HepG2 (cell line): ENCODE measurements around the gene ARFGAP1. TPM values are rescaled to one million over a fixed set of nuclear protein-coding genes. Genes with fewer than 3 reads are reported as not detected.

ENCODE experiments used
- ATAC-seq: fragments of 200-7000 bp; cut with Tn5 transposase; 3 replicates; pipeline ENCODE4 v1.9.1; 2020; ENCODE audit warnings: mild to moderate bottlenecking, moderate library complexity
- BruUV-seq: library from RNA; stranded (reverse); fragments of 400-500 nt; replicated peaks from 2 replicates; lab custom pipeline; 2021; lab: Mats Ljungman, UMichigan
- CTCF ChIA-PET: fragments of 300-600 bp; formaldehyde crosslinking; extraction: SDS; loops from one replicate; lab custom pipeline; 2021; ENCODE audit warnings: low total read pairs, inconsistent platforms, low intra/inter-chr PET ratio; lab: Yijun Ruan, JAX
- POLR2A ChIA-PET: fragments of 350-600 bp; sonication (Branson Sonifier 250); formaldehyde crosslinking; loops from one replicate; lab custom pipeline; 2020; ENCODE audit warnings: antibody characterized with exemption, inconsistent platforms; lab: Yijun Ruan, JAX
- DNase-seq: peaks from one replicate; pipeline ENCODE4 v3.0.0-alpha.2; 2015; ENCODE audit warnings: low spot score
- FAIRE-seq: peaks from 3 replicates; lab custom pipeline; 2011; peaks lifted over from hg19 to GRCh38; lab: Jason Lieb, UNC
- H2AFZ ChIP-seq: one replicate; pipeline ENCODE4 v1.6.1; 2011; ENCODE audit warnings: low read length, inconsistent platforms
- H3K27ac ChIP-seq: fragments of 300-600 bp; 3 replicates; pipeline ENCODE4 v1.8.0; 2011; ENCODE audit warnings: mixed run types, mild to moderate bottlenecking, mixed read lengths, low read length, inconsistent platforms; ENCODE audit not compliant: insufficient read depth; ENCODE audit errors: extremely low read length
- H3K27me3 ChIP-seq, 2 experiments: fragments of 200-600 bp in 1 of 2; 2 replicates in 1 of 2; 3 replicates in 1 of 2; pipeline versions ENCODE4 v1.6.0 to v1.8.0; 2011; ENCODE audit warnings: low read length in 2 of 2, mild to moderate bottlenecking in 2 of 2, moderate library complexity in 2 of 2, inconsistent platforms in 1 of 2; ENCODE audit not compliant: insufficient read depth in 2 of 2, control insufficient read depth in 1 of 2
- H3K36me3 ChIP-seq, 2 experiments: fragments of 200-600 bp in 1 of 2; replicated peaks in 1 of 2; 2 replicates in 1 of 2; 3 replicates in 1 of 2; pipeline versions ENCODE4 v1.5.1 to v1.8.0; 2011; ENCODE audit warnings: low read length in 2 of 2, inconsistent platforms in 1 of 2; ENCODE audit not compliant: insufficient read depth in 2 of 2, control insufficient read depth in 1 of 2
- H3K4me1 ChIP-seq: 2 replicates; pipeline ENCODE4 v1.5.1; 2012; ENCODE audit warnings: low read length, inconsistent platforms; ENCODE audit not compliant: insufficient read depth
- H3K4me2 ChIP-seq: 2 replicates; pipeline ENCODE4 v1.6.0; 2011; ENCODE audit warnings: low read depth, low read length, inconsistent platforms
- H3K4me3 ChIP-seq, 3 experiments: fragments of 200-600 bp in 1 of 3; sonication (generic), shearing (Covaris generic) in 1 of 3; replicated peaks in 1 of 3; 2 replicates each; pipeline ENCODE4 v1.5.1; 2011 to 2016; ENCODE audit warnings: low read length in 3 of 3, inconsistent platforms in 2 of 3, low read depth in 2 of 3, mild to moderate bottlenecking in 2 of 3, control low read depth in 1 of 3, mixed read lengths in 1 of 3; ENCODE audit not compliant: insufficient read depth in 1 of 3
- H3K79me2 ChIP-seq: one replicate; pipeline ENCODE4 v1.6.1; 2011; ENCODE audit warnings: low read length, inconsistent platforms; ENCODE audit not compliant: insufficient read depth
- H3K9ac ChIP-seq: 2 replicates; pipeline ENCODE4 v1.6.0; 2011; ENCODE audit warnings: mild to moderate bottlenecking, low read depth, low read length, inconsistent platforms; ENCODE audit not compliant: insufficient read depth
- H3K9me3 ChIP-seq: 2 replicates; pipeline ENCODE4 v1.5.1; 2012; ENCODE audit warnings: mild to moderate bottlenecking, low read length
- H4K20me1 ChIP-seq: 2 replicates; pipeline ENCODE4 v1.6.0; 2011; ENCODE audit warnings: inconsistent platforms, mild to moderate bottlenecking, low read length, moderate library complexity; ENCODE audit not compliant: insufficient read depth
- AGO2 ChIP-seq: fragments of 200-400 bp; formaldehyde crosslinking; optimal IDR thresholded peaks from 2 replicates; pipeline ENCODE3; 2017; ENCODE audit warnings: mild to moderate bottlenecking, low read depth, low read length, moderate library complexity
- CBX5 ChIP-seq: sonication (generic); formaldehyde crosslinking; IDR thresholded peaks from 2 replicates; pipeline ENCODE4 v1.4.0; 2020; ENCODE audit warnings: missing genetic modification reagents, borderline replicate concordance
- CHCHD3 ChIP-seq: sonication (generic); formaldehyde crosslinking; IDR thresholded peaks from 2 replicates; pipeline ENCODE4 v1.8.0; 2022; ENCODE audit warnings: mild to moderate bottlenecking, missing genetic modification reagents, moderate library complexity
- FLYWCH1 ChIP-seq: sonication (generic); formaldehyde crosslinking; IDR thresholded peaks from 2 replicates; pipeline ENCODE4 v1.8.1; 2023; ENCODE audit warnings: mild to moderate bottlenecking, missing genetic modification reagents
- GLI4 ChIP-seq: sonication (generic); formaldehyde crosslinking; IDR thresholded peaks from 2 replicates; pipeline ENCODE4 v1.5.1; 2020; ENCODE audit warnings: missing genetic modification reagents, mild to moderate bottlenecking, moderate library complexity, borderline replicate concordance
- SOX5 ChIP-seq: IDR thresholded peaks from 2 replicates; pipeline ENCODE4 v1.6.1; 2016; ENCODE audit warnings: borderline replicate concordance
- TCF7 ChIP-seq: sonication (generic); IDR thresholded peaks from 2 replicates; pipeline ENCODE4 v1.6.1; 2016; ENCODE audit warnings: antibody characterized with exemption, low read depth
- TIGD3 ChIP-seq: sonication (generic); formaldehyde crosslinking; IDR thresholded peaks from 2 replicates; pipeline ENCODE4 v1.5.1; 2020; ENCODE audit warnings: mild to moderate bottlenecking, missing genetic modification reagents, borderline replicate concordance
- TRIM22 ChIP-seq: fragments of 450-650 bp; IDR thresholded peaks from 2 replicates; pipeline ENCODE4 v1.6.1; 2017
- ZBTB21 ChIP-seq: sonication (generic); formaldehyde crosslinking; IDR thresholded peaks from 2 replicates; pipeline ENCODE4 v1.4.0; 2020; ENCODE audit warnings: missing genetic modification reagents
- ZNF431 ChIP-seq: sonication (generic); formaldehyde crosslinking; IDR thresholded peaks from 2 replicates; pipeline ENCODE4 v1.9.0; 2022; ENCODE audit warnings: missing genetic modification reagents, low read depth, mild to moderate bottlenecking, borderline replicate concordance
- ZNF564 ChIP-seq: sonication (generic); formaldehyde crosslinking; IDR thresholded peaks from 2 replicates; pipeline ENCODE4 v1.8.1; 2023; ENCODE audit warnings: mild to moderate bottlenecking, missing genetic modification reagents
- ZNF580 ChIP-seq: IDR thresholded peaks from 2 replicates; pipeline ENCODE4 v1.6.1; 2016; ENCODE audit warnings: low read depth, borderline replicate concordance
- WGBS: methylation state at CpG from one replicate; pipeline ENCODE4 v1.1.6; 2017; ENCODE audit warnings: low lambda C conversion rate; 5-methylcytosine and 5-hydroxymethylcytosine counted together
- in situ Hi-C: cut with HindIII; loops from 2 replicates; pipeline ENCODE4 v1.10.0; 2017; ENCODE audit warnings: low pct_unique_long_range_greater_than_20kb; ENCODE audit not compliant: extremely low pct_ligation_motif_present
- intact Hi-C: fragments of 100-400 bp; cut with micrococcal nuclease; formaldehyde crosslinking; loops from one replicate; pipeline ENCODE4 v1.10.0; 2022; ENCODE audit not compliant: unreplicated experiment
- polyA plus RNA-seq, 8 experiments: library from polyadenylated mRNA; depleted of rRNA in 3 of 8; stranded (reverse) in 7 of 8; unstranded in 1 of 8; fragments of >200 nt; fragmentation: Illumina TruSeq in 4 of 8; extraction: Trizol in 4 of 8; gene quantifications; 2 replicates each; pipeline versions ENCODE4 v1.2.1 to v1.2.3, GENCODE V29; 2011 to 2016; ENCODE audit warnings: low read depth in 4 of 8, missing spikeins in 1 of 8, mixed read lengths in 1 of 8; ENCODE audit not compliant: insufficient read depth in 1 of 8
- total RNA-seq, 5 experiments: library from RNA; depleted of rRNA; stranded (reverse); fragments of >200 nt; fragmentation: Illumina TruSeq; extraction: Trizol; gene quantifications; 2 replicates each; pipeline ENCODE4 v1.2.3, GENCODE V29; 2016; ENCODE audit warnings: low read depth in 1 of 5

The ARFGAP1 gene
- total and polyA plus RNA-seq, 2 of the 13 experiments (the other 11 are each of a cell fraction or from before 2014, with no cell fraction given) = 132 TPM

- TF ChIP-seq TCF7 = no peak
- TF ChIP-seq ZBTB21 (CRISPR knock-in tag) = no peak
These were observed 21.4 kb downstream of the ARFGAP1 start (continued) for GRCh38 chr20:63293871-63294535.

GRCh38 chr20:63294536-63294900, 21.9 kb downstream of the ARFGAP1 start:
- FAIRE-seq (no peak), ATAC-seq (no peak), DNase-seq (no peak)
- no TSS peak for BruUV-seq
- TF ChIP-seq ZNF580 (CRISPR knock-in tag) = no peak
- TF ChIP-seq CHCHD3 (CRISPR knock-in tag) = no peak
- no peak for TF ChIP-seq GLI4 (CRISPR knock-in tag)
- no peak for TF ChIP-seq CBX5
- no peak for TF ChIP-seq TRIM22
- no peak for TF ChIP-seq AGO2
- TF ChIP-seq ZNF431 (CRISPR knock-in tag) = no peak
- no peak for TF ChIP-seq FLYWCH1 (CRISPR knock-in tag)
- TF ChIP-seq SOX5 (CRISPR knock-in tag) = no peak
- TF ChIP-seq TIGD3 (CRISPR knock-in tag) = no peak
- TF ChIP-seq ZNF564 (CRISPR knock-in tag) = no peak
- Histone ChIP-seq H3K4me1 (peaks cover 15% of the 10 kb centered on the region), H3K27ac (no peak overlapping the region), H3K9me3 (no peaks in the 10 kb centered on the region), H3K4me2 (no peak overlapping the region), H3K9ac (no peak overlapping the region), H4K20me1 (peaks cover 6% of the 10 kb centered on the region; the same call in 1 of the 2 replicates), H3K79me2 (no peaks in the 10 kb centered on the region), H3K4me3 (no peak overlapping the region), H3K27me3 (peaks cover 23 to 73% of the 10 kb centered on the region in 2 experiments; a peak in 4 of 5 replicates), H3K36me3 (no peaks in the 10 kb centered on the region; a peak in 1 of 5 replicates), H2AFZ (no peak overlapping the region)
- in situ Hi-C loops (no loop called here), intact Hi-C loops (loop anchor here (5.0 kb wide), 2 partner anchors 72 to 112 kb away; no protein-coding TSS in a partner anchor)
- POLR2A ChIA-PET = no interaction called here
- WGBS = 26% methylated on average over 10 of the region's 12 CpGs
- CTCF ChIA-PET = no interaction called here
